ENCODE data around the gene MCM5. TPM values are rescaled to one million over a fixed set of nuclear protein-coding genes. Genes with fewer than 3 reads are reported as not detected.

MCM5 gene
- total RNA-seq, 1 donor from 2014 or later = 12.8 TPM

DNA sequence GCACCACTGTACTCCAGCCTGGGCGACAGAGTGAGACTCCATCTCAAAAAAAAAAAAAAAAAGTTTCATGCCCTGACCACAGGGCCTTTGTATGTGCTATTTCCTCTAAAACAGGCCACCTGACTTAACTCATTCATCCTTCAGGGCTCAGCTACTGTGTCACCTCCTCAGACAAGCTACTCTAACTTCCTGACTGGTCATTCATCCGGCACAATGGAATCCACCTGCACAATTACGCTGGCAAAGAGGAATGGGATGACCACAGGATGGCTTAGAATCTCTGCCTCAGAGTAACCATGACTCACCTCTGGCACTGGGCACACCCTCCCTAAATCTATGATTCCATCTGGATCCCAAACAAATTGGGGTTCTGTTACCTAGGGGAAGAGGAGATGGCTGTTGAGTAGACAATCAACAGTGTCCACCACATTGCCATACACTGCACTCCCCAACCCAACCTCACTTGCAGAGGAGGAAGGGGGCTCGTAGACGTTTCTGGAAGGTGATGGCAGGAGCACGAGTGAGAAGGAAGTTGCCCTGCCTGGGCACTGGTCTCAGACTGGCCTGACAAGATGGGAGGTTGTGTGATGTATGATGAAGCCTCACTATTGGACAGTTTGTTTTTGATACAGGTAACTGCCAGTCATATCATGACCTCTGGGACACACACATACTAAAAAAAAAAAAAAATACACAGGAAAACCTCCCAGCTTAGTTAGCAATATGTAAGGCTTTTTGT, 41.9 kb upstream of the MCM5 start:
- no peaks in the 10 kb centered on the region for H3K36me3 Mint-ChIP-seq (ENCODE audit: low read depth, unreplicated experiment)
- H3K27ac Mint-ChIP-seq (ENCODE audit: unreplicated experiment) = peak overlapping the region; percentile 66
- no peaks in the 10 kb centered on the region for H4K20me1 ChIP-seq (ENCODE audit: insufficient read depth, low read length)
- FAIRE-seq (no peak), DNase-seq (ENCODE audit: low read depth) (peak; percentile 58)
- no peak overlapping the region for H3K4me3 Mint-ChIP-seq (ENCODE audit: unreplicated experiment)
- no peak overlapping the region for H3K4me2 ChIP-seq (ENCODE audit: low read length)
- no peaks in the 10 kb centered on the region for H3K4me1 Mint-ChIP-seq (ENCODE audit: low read depth, unreplicated experiment)
- no peaks in the 10 kb centered on the region for H3K79me2 ChIP-seq (ENCODE audit: insufficient read depth, low read length)
- H3K36me3 ChIP-seq (ENCODE audit: insufficient read depth, low read length) = no peaks in the 10 kb centered on the region
- H3K27me3 ChIP-seq (ENCODE audit: insufficient read depth, low read length) = no peaks in the 10 kb centered on the region
- H3K9ac ChIP-seq (ENCODE audit: low read length) = no peak overlapping the region
- H2AFZ ChIP-seq (ENCODE audit: low read depth, low read length) = no peak overlapping the region
- TF ChIP-seq CTCF (IDR thresholded peaks at IDR 0.05; ENCODE audit: insufficient read depth, low read depth, low read length) = no peak
- no peak for TF ChIP-seq EZH2 (IDR thresholded peaks at IDR 0.05; ENCODE audit: insufficient read depth, low read length)
- no peaks in the 10 kb centered on the region for H3K4me1 ChIP-seq (ENCODE audit: insufficient read depth, low read length)
- no peak overlapping the region for H3K27ac ChIP-seq (ENCODE audit: low read depth, low read length)
- no peaks in the 10 kb centered on the region for H3K9me3 ChIP-seq (ENCODE audit: insufficient read depth, low read depth, low read length)
- H3K4me3 ChIP-seq (ENCODE audit: insufficient read depth, low read depth, low read length) = no peak overlapping the region
- no peaks in the 10 kb centered on the region for H3K27me3 Mint-ChIP-seq (ENCODE audit: low read depth, unreplicated experiment)
- H3K9me3 Mint-ChIP-seq (ENCODE audit: unreplicated experiment) = no peaks in the 10 kb centered on the region

DNA sequence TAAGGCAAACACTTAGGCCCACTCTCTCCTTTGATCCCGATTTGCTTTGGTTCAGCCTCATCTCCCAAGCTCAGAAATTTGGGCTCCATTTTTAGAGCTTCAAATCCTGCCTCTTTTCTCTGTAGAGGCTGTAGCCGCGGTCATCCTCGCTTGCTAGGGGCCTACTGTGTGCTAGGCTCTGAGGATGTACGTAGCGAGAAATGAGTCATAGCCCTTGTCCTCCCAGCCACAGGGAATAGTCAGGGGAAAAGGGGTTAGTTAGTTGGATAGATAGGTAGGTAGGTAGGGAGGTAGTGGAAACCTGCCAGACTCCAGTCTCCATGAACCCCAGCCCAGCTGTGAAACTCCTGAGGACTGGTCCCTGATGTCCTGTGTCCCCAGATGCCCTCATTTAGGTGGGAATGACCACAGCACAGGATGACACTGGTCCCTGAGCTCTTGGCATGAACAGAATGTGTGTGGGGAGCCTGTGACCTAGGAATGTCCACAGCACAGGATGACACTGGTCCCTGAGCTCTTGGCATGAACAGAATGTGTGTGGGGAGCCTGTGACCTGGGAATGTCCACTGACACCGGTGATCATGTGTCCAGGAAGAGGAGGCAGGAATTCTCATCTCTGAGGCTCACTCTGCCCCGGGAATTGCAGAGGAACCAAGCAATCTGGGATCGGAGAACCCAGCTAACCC, 40.4 kb upstream of the MCM5 start:
- TF ChIP-seq CTCF (IDR thresholded peaks at IDR 0.05; ENCODE audit: insufficient read depth, low read depth, low read length) = no peak
- TF ChIP-seq EZH2 (IDR thresholded peaks at IDR 0.05; ENCODE audit: insufficient read depth, low read length) = no peak
- DNase-seq (ENCODE audit: low read depth) = no peak

More for the DNA sequence above, 40.4 kb upstream of the MCM5 start:
- Histone ChIP-seq H3K9me3 (ENCODE audit: insufficient read depth, low read depth, low read length) (no peaks in the 10 kb centered on the region), H3K9ac (ENCODE audit: low read length) (no peak overlapping the region), H3K27ac (ENCODE audit: low read depth, low read length) (no peak overlapping the region), H4K20me1 (ENCODE audit: insufficient read depth, low read length) (no peaks in the 10 kb centered on the region), H3K36me3 (ENCODE audit: insufficient read depth, low read length) (no peaks in the 10 kb centered on the region), H3K4me3 (ENCODE audit: insufficient read depth, low read depth, low read length) (no peak overlapping the region), H3K4me1 (ENCODE audit: insufficient read depth, low read length) (no peaks in the 10 kb centered on the region), H2AFZ (ENCODE audit: low read depth, low read length) (no peak overlapping the region), H3K79me2 (ENCODE audit: insufficient read depth, low read length) (no peaks in the 10 kb centered on the region), H3K27me3 (ENCODE audit: insufficient read depth, low read length) (no peaks in the 10 kb centered on the region), H3K4me2 (ENCODE audit: low read length) (no peak overlapping the region)
- H3K27me3 Mint-ChIP-seq (ENCODE audit: low read depth, unreplicated experiment) = no peaks in the 10 kb centered on the region
- FAIRE-seq = no peak
- no peak overlapping the region for H3K4me3 Mint-ChIP-seq (ENCODE audit: unreplicated experiment)
- H3K4me1 Mint-ChIP-seq (ENCODE audit: low read depth, unreplicated experiment) = no peaks in the 10 kb centered on the region
- no peak overlapping the region for H3K27ac Mint-ChIP-seq (ENCODE audit: unreplicated experiment)
- H3K36me3 Mint-ChIP-seq (ENCODE audit: low read depth, unreplicated experiment) = no peaks in the 10 kb centered on the region
- no peaks in the 10 kb centered on the region for H3K9me3 Mint-ChIP-seq (ENCODE audit: unreplicated experiment)
